ENCODE data around the gene PRIM2.
"Not testable (repeated sequence)": the region's sequence is repeated elsewhere in the genome, so short reads cannot be mapped to it uniquely, and the experiment has no call there.

Gene PRIM2

GRCh38 chr6:57431742-57432141, 114.3 kb downstream of the PRIM2 start:
- in situ Hi-C loops (cut with MboI; ENCODE audit: low sequenced_read_pairs); H3K9me3 ChIP-seq; DNase-seq (ENCODE audit: low spot score in 2 of 2); H3K36me3 ChIP-seq (replicated peaks); H3K27me3 ChIP-seq (ENCODE audit: low read depth); H3K4me3 ChIP-seq; H3K4me1 ChIP-seq: not testable (repeated sequence)

- Histone ChIP-seq H3K4me1 (no peaks in the 10 kb centered on the region), H3K4me3 (no peak overlapping the region), H3K27me3 (ENCODE audit: low read depth) (no peaks in the 10 kb centered on the region), H3K36me3 (replicated peaks) (no peaks in the 10 kb centered on the region), H3K9me3 (no peaks in the 10 kb centered on the region)
- in situ Hi-C loops (cut with MboI; ENCODE audit: low sequenced_read_pairs) = no loop called here
- DNase-seq (ENCODE audit: low spot score in 2 of 2) = no peak
Measured at GRCh38 chr6:57432157-57432556, 114.7 kb downstream of the PRIM2 start.

- Histone ChIP-seq H3K27me3 (ENCODE audit: low read depth) (no peaks in the 10 kb centered on the region), H3K9me3 (no peaks in the 10 kb centered on the region), H3K4me1 (no peaks in the 10 kb centered on the region), H3K36me3 (replicated peaks) (no peaks in the 10 kb centered on the region), H3K4me3 (no peak overlapping the region)
- in situ Hi-C loops (cut with MboI; ENCODE audit: low sequenced_read_pairs) = no loop called here
- no peak for DNase-seq (ENCODE audit: low spot score in 2 of 2)
Measured at GRCh38 chr6:57432919-57433684, 115.7 kb downstream of the PRIM2 start.

GRCh38 chr6:57433790-57434189, 116.4 kb downstream of the PRIM2 start:
- H3K9me3 ChIP-seq; DNase-seq (ENCODE audit: low spot score in 2 of 2); H3K27me3 ChIP-seq (ENCODE audit: low read depth); H3K36me3 ChIP-seq (replicated peaks); H3K4me3 ChIP-seq; in situ Hi-C loops (cut with MboI; ENCODE audit: low sequenced_read_pairs); H3K4me1 ChIP-seq: not testable (repeated sequence)

- no peaks in the 10 kb centered on the region for H3K27me3 ChIP-seq (ENCODE audit: low read depth)
Measured at GRCh38 chr6:57434944-57435343, 117.5 kb downstream of the PRIM2 start.

GRCh38 chr6:57435475-57436160, 118.2 kb downstream of the PRIM2 start:
- no peak for DNase-seq (ENCODE audit: low spot score in 2 of 2)
- Histone ChIP-seq H3K27me3 (ENCODE audit: low read depth) (no peaks in the 10 kb centered on the region), H3K9me3 (no peaks in the 10 kb centered on the region), H3K4me1 (no peaks in the 10 kb centered on the region), H3K36me3 (replicated peaks) (no peaks in the 10 kb centered on the region), H3K4me3 (no peak overlapping the region)
- in situ Hi-C loops (cut with MboI; ENCODE audit: low sequenced_read_pairs) = no loop called here

More at GRCh38 chr6:57434944-57435343, 117.5 kb downstream of the PRIM2 start:
- H3K4me3 ChIP-seq = no peak overlapping the region
- in situ Hi-C loops (cut with MboI; ENCODE audit: low sequenced_read_pairs) = no loop called here
- DNase-seq (ENCODE audit: low spot score in 2 of 2) = no peak
- H3K9me3 ChIP-seq = no peaks in the 10 kb centered on the region
- H3K4me1 ChIP-seq = no peaks in the 10 kb centered on the region
- no peaks in the 10 kb centered on the region for H3K36me3 ChIP-seq (replicated peaks)

GRCh38 chr6:57440735-57441134, 123.3 kb downstream of the PRIM2 start:
- DNase-seq (ENCODE audit: low spot score in 2 of 2); H3K9me3 ChIP-seq; in situ Hi-C loops (cut with MboI; ENCODE audit: low sequenced_read_pairs); H3K4me3 ChIP-seq; H3K27me3 ChIP-seq (ENCODE audit: low read depth); H3K36me3 ChIP-seq (replicated peaks); H3K4me1 ChIP-seq: not testable (repeated sequence)

GRCh38 chr6:57442133-57442532, 124.7 kb downstream of the PRIM2 start:
- H3K4me3 ChIP-seq; in situ Hi-C loops (cut with MboI; ENCODE audit: low sequenced_read_pairs); DNase-seq (ENCODE audit: low spot score in 2 of 2); H3K36me3 ChIP-seq (replicated peaks); H3K9me3 ChIP-seq; H3K4me1 ChIP-seq; H3K27me3 ChIP-seq (ENCODE audit: low read depth): not testable (repeated sequence)

GRCh38 chr6:57443181-57443580, 125.8 kb downstream of the PRIM2 start:
- H3K9me3 ChIP-seq; DNase-seq (ENCODE audit: low spot score in 2 of 2); H3K4me1 ChIP-seq; H3K4me3 ChIP-seq; H3K36me3 ChIP-seq (replicated peaks); in situ Hi-C loops (cut with MboI; ENCODE audit: low sequenced_read_pairs); H3K27me3 ChIP-seq (ENCODE audit: low read depth): not testable (repeated sequence)

GRCh38 chr6:57444787-57445186, 127.4 kb downstream of the PRIM2 start:
- H3K27me3 ChIP-seq (ENCODE audit: low read depth); in situ Hi-C loops (cut with MboI; ENCODE audit: low sequenced_read_pairs); DNase-seq (ENCODE audit: low spot score in 2 of 2); H3K4me3 ChIP-seq; H3K4me1 ChIP-seq; H3K36me3 ChIP-seq (replicated peaks); H3K9me3 ChIP-seq: not testable (repeated sequence)

GRCh38 chr6:57445379-57445778, 127.9 kb downstream of the PRIM2 start:
- H3K9me3 ChIP-seq; H3K36me3 ChIP-seq (replicated peaks); DNase-seq (ENCODE audit: low spot score in 2 of 2); H3K4me1 ChIP-seq; H3K27me3 ChIP-seq (ENCODE audit: low read depth); H3K4me3 ChIP-seq; in situ Hi-C loops (cut with MboI; ENCODE audit: low sequenced_read_pairs): not testable (repeated sequence)

- DNase-seq (ENCODE audit: low spot score in 2 of 2) = not testable (repeated sequence)
Measured at GRCh38 chr6:57445790-57446468, 128.5 kb downstream of the PRIM2 start.

GRCh38 chr6:57449496-57450066, 132.2 kb downstream of the PRIM2 start:
- DNase-seq (ENCODE audit: low spot score in 2 of 2); H3K9me3 ChIP-seq; H3K4me1 ChIP-seq; in situ Hi-C loops (cut with MboI; ENCODE audit: low sequenced_read_pairs); H3K36me3 ChIP-seq (replicated peaks); H3K4me3 ChIP-seq; H3K27me3 ChIP-seq (ENCODE audit: low read depth): not testable (repeated sequence)

More at GRCh38 chr6:57445790-57446468, 128.5 kb downstream of the PRIM2 start:
- H3K4me1 ChIP-seq; H3K27me3 ChIP-seq (ENCODE audit: low read depth); in situ Hi-C loops (cut with MboI; ENCODE audit: low sequenced_read_pairs); H3K4me3 ChIP-seq; H3K36me3 ChIP-seq (replicated peaks); H3K9me3 ChIP-seq: not testable (repeated sequence)

- H3K36me3 ChIP-seq (replicated peaks); DNase-seq (ENCODE audit: low spot score in 2 of 2); H3K27me3 ChIP-seq (ENCODE audit: low read depth); H3K9me3 ChIP-seq; in situ Hi-C loops (cut with MboI; ENCODE audit: low sequenced_read_pairs); H3K4me1 ChIP-seq; H3K4me3 ChIP-seq: not testable (repeated sequence)
Measured at GRCh38 chr6:57459781-57460180, 142.4 kb downstream of the PRIM2 start.
